ENCODE results near the gene USH2A.

The USH2A gene

GRCh38 chr1:215825056-215825455 lies 598.2 kb downstream of the USH2A start:
- no peak for TF ChIP-seq CTCF (IDR thresholded peaks at IDR 0.05; ENCODE audit: low read depth, low read length, missing control alignments)
- DNase-seq (ENCODE audit: low read depth) = no peak
- in situ Hi-C loops (cut with HindIII; ENCODE audit: low sequenced_read_pairs) = no loop called here
- H3K4me3 ChIP-seq (ENCODE audit: low read depth, low read length) = no peak overlapping the region

- DNase-seq (ENCODE audit: low read depth) = peak; percentile 4
- peak; percentile 69 for TF ChIP-seq CTCF (IDR thresholded peaks at IDR 0.05; ENCODE audit: low read depth, low read length, missing control alignments)
- in situ Hi-C loops (cut with HindIII; ENCODE audit: low sequenced_read_pairs) = no loop called here
- no peak overlapping the region for H3K4me3 ChIP-seq (ENCODE audit: low read depth, low read length)
Measured at GRCh38 chr1:215824245-215824644, 599.0 kb downstream of the USH2A start.

GRCh38 chr1:215819114-215819513 lies 604.1 kb downstream of the USH2A start:
- no peak overlapping the region for H3K4me3 ChIP-seq (ENCODE audit: low read depth, low read length)
- no peak for DNase-seq (ENCODE audit: low read depth)
- in situ Hi-C loops (cut with HindIII; ENCODE audit: low sequenced_read_pairs) = no loop called here
- TF ChIP-seq CTCF (IDR thresholded peaks at IDR 0.05; ENCODE audit: low read depth, low read length, missing control alignments) = no peak

GRCh38 chr1:215807911-215808436 lies 615.3 kb downstream of the USH2A start:
- no peak for TF ChIP-seq CTCF (IDR thresholded peaks at IDR 0.05; ENCODE audit: low read depth, low read length, missing control alignments)
- no peak for DNase-seq (ENCODE audit: low read depth)
- in situ Hi-C loops (cut with HindIII; ENCODE audit: low sequenced_read_pairs) = no loop called here
- H3K4me3 ChIP-seq (ENCODE audit: low read depth, low read length) = no peak overlapping the region

- no peak for DNase-seq (ENCODE audit: low read depth)
- no peak for TF ChIP-seq CTCF (IDR thresholded peaks at IDR 0.05; ENCODE audit: low read depth, low read length, missing control alignments)
- no peak overlapping the region for H3K4me3 ChIP-seq (ENCODE audit: low read depth, low read length)
Measured at GRCh38 chr1:215807218-215807617, 616.0 kb downstream of the USH2A start.

GRCh38 chr1:215797859-215798258 lies 625.4 kb downstream of the USH2A start:
- H3K4me3 ChIP-seq (ENCODE audit: low read depth, low read length) = no peak overlapping the region
- DNase-seq (ENCODE audit: low read depth) = no peak
- in situ Hi-C loops (cut with HindIII; ENCODE audit: low sequenced_read_pairs) = no loop called here
- no peak for TF ChIP-seq CTCF (IDR thresholded peaks at IDR 0.05; ENCODE audit: low read depth, low read length, missing control alignments)

More at GRCh38 chr1:215807218-215807617, 616.0 kb downstream of the USH2A start:
- in situ Hi-C loops (cut with HindIII; ENCODE audit: low sequenced_read_pairs) = no loop called here
